GM19193 (cell line): Measurements from ENCODE around the gene FLYWCH2.

ENCODE experiments used
- POLR2A ChIP-seq: IDR thresholded peaks from 4 replicates; pipeline ENCODE4 v1.6.1; 2011; ENCODE audit not compliant: insufficient read depth, insufficient read length; ENCODE audit errors: extremely low read depth

The FLYWCH2 gene

DNA sequence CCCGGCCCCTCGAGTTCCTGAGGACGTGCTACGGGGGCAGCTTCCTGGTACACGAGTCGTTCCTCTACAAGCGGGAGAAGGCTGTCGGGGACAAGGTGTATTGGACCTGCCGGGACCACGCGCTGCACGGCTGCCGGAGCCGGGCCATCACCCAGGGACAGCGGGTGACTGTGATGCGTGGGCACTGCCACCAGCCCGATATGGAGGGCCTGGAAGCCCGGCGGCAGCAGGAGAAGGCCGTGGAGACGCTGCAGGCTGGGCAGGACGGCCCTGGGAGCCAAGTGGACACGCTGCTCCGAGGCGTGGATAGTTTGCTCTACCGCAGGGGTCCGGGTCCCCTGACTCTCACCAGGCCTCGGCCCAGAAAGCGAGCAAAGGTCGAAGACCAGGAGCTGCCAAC is 50.1 kb downstream of the FLYWCH2 start:
- no peak for TF ChIP-seq POLR2A

DNA sequence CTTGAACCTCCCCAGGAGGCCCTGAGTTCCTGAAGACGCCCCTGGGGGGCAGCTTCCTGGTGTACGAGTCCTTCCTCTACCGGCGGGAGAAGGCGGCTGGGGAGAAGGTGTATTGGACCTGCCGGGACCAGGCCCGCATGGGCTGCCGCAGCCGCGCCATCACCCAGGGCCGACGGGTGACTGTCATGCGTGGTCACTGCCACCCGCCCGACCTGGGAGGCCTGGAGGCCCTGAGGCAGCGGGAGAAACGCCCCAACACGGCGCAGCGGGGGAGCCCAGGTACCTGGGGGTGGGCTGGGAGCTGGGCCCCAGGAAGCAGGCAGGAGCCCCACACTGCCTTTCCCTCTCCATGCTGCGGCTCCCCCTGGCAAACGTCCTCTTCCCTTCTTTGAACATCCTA is 50.7 kb downstream of the FLYWCH2 start:
- TF ChIP-seq POLR2A = no peak

DNA sequence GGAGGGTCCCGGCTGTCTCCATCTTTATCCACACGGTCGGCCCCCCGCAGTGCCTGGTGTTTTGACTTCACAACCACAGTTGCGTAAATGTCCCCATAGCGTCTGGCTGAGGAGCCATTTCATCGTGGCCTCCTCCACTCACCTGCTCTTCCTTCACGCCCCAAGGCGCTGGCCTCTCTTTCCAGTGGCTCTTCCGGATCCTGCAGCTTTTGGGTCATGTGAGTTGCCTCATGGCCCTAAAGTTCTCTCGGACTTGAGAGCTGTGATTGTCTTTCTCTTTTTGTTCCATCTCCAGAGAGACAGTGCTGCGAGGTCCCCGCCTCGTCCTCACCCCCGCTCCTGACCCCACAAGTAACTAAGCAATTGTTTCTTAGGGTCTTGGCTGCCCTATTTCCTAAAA is 51.4 kb downstream of the FLYWCH2 start:
- TF ChIP-seq POLR2A = no peak

DNA sequence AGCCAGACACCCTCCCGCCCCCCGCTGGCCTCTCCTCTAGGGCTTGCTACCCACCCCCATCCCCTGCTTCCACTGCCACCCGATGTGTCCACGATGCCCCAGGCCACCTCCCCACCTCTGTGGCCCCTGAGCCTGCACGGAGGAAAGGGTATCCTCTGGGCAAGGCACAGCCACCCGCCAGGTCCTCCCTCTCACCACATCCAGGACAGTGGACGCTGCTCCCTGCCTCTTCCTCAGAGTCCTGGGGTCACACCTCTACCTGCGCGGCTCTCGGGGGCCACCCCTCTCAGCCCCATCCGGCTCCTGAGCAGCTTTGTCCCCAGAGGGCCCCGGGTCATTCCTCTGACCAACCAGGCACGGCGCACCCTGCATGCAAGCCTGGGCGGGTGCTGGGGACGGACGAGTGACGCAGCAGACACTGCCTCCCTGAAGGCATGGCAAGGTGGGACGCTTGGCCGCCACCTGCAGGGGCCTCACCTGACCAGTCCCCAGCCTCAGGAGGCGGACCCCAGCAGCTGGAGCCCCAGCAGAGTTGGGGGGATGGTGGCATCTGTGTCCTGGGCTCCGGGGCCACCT is 53.5 kb downstream of the FLYWCH2 start:
- no peak for TF ChIP-seq POLR2A

DNA sequence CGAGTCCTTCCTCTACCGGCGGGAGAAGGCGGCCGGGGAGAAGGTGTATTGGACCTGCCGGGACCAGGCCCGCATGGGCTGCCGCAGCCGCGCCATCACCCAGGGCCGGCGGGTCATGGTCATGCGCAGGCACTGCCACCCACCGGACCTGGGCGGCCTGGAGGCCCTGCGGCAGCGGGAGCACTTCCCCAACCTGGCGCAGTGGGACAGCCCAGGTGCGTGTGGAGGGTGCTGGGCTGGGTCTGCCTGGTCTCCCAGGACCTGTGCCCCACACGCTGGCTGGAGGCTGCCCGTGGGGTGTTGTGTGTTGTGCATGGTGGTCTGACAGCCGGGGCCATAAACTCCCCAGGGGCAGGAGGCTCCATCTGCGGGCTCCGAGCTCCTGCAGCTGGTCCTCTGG is 54.2 kb downstream of the FLYWCH2 start:
- TF ChIP-seq POLR2A = no peak

DNA sequence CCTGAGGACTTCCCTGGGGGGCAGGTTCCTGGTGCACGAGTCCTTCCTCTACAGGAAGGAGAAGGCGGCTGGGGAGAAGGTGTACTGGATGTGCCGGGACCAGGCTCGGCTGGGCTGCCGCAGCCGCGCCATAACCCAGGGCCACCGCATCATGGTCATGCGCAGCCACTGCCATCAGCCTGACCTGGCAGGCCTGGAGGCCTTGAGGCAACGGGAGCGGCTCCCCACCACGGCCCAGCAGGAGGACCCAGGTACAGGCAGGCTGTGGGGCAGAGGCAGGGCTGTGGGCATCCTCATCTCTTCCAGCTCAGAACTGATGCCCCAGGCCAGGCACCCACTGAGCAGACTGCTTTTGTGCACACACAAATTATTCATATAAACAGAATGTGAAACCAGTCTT is 55.2 kb downstream of the FLYWCH2 start:
- TF ChIP-seq POLR2A = no peak

DNA sequence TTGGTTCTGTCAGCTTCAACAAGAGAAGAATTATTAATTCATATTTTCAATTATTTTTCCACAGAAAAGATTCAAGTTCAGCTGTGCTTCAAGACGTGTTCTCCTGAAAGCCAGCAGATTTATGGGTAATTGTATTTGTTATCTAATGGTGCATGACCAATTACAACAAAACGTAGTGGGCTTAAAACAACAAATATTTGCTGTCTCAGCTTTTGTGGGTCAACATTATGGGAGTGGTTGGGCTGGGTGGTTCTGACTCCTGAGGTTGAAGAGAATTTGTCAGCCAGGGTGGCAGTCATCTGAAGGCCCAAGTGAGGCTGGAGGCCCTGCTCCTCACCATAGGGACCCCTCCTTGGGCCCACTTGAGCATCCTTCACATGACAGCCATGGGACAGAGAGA is 57.0 kb downstream of the FLYWCH2 start:
- TF ChIP-seq POLR2A = no peak

DNA sequence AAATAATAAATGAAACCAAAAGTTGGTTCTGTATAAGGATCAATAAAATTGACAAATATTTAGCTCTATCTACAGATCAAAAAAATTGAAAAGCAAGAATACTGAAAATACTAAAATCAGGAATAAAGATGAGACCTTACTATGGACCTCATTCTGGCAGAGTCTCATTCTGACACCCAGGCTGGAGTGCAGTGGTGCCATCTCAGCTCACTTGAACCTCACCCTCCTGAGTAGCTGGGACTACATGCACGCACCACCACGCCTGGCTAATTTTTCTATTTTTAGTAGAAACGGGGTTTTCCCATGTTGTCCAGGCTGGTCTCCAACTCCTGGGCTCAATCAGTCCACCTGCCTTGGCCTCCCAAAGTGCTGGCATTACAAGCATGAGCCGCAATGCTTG is 59.0 kb downstream of the FLYWCH2 start:
- no peak for TF ChIP-seq POLR2A

DNA sequence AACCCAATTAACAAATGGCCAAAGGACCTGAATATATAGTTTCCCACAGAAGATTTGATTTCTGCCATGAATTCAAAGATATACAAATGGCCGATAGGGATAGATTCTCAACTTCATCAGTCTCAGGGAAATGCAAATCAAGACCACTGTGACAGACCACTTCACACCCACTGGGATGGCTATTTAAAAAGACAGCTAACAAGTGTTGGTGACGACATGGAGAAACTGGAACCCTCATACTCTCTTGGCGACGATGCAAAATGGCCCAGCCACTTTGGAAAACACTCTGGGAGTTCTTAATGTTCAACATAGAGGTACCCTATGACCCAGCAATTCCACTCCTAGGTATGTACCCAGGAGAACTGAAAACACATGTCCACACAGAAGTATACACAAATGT is 63.6 kb downstream of the FLYWCH2 start:
- no peak for TF ChIP-seq POLR2A
